CD4-positive, alpha-beta T cell treated with Interleukin-2 at 100 ng/mL for 4 hours (primary cell): ENCODE results near the gene WNT9A.
"Not testable (repeated sequence)": the region's sequence is repeated elsewhere in the genome, so short reads cannot be mapped to it uniquely, and the experiment has no call there.

Experiments used
- DNase-seq: peaks from one replicate; pipeline ENCODE4 v3.0.0-alpha.2; 2020; ENCODE audit warnings: low spot score

The WNT9A gene

DNA sequence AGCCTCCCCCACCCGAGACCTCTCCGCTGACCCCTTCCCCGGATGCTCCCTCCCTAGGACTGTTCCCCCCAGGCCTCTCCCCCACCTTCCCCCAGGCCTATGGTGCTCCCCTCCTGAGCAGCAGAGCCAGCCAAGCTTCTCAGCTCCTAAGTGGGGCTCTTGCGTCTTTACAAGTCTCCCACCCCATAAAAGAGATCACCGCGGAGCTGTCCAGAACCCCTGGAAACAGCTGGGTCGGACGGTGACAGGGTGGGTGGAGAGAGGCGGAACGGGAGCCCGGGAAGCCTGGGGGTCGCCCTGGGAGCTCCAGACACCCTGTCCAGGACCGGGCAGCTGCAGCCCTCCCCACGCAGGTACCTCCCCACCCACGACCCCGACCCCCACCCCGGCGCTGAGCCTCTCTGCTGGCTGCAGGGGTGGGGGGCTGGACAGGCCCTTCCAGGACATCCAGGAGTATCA, 61.2 kb downstream of the WNT9A start:
- DNase-seq, result no peak

DNA sequence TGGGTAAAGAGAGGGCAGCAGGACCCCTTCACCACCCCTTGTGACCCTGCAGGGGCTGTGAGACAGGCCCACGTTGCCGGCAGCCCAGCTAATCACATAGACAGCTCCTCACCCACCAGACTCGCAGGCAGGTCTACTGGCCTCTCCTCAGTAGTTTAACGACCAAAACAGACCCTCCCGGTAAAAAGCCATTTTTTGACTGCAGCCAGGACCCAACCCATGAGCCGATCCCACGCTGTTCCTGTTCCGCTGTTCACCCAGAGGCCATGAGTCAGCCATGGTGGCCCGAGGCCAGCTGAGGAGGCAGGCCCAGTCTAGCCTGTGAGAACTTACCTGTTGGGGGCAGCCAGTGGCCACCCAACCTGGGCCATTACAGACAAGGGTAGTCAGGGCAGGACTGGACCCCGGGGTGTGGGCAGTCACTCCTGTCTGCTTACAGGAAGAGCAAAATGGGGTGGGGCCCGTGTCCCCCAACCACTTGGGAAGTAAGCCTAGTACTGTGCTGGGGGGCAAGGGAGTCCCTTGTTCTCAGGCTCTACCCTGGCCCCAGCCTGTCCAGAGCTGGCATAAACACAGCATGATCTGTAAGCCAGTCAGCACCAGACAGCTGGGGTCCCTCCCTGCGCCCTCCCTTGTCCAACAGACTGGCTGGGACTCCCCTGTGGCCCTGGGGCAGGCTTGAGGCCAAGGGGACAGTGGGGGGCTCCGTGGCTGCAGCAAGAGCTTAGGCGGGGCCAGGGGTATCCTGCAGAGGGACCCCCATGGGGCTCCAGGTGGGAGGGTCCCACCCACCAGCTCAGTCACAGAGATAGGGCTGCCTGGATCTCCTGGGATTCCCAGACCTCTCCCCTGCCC, 61.9 kb downstream of the WNT9A start:
- DNase-seq, result peak; percentile 27

DNA sequence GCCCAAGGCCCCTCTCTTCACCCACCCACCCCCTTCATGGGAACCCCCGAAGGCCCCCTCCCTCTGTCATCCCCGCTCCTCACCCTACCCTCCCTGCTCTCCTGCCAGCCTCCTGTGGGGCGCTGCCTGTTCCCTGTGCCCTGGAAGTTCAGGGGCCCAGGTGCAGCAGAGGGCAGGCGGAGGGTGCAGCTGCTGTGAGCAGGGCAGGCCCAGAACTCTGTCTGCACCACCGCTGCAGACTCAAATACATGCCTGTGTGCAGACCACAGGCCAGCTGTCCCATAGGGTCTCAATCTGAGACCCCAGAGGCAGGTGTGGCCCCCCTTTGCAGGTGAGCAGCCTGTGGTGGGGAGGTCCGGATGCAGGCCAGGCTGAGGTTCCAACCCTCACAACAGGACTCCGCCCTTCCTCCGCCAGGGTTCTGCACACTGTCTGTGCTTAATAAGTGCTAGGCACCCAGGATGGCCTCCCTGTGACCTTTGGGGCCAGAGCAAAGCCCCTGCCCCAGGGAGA, 62.5 kb downstream of the WNT9A start:
- DNase-seq, result peak; percentile 42

- DNase-seq, result no peak
Observed at GRCh38 chr1:227884370-227885134, 63.2 kb downstream of the WNT9A start.

GRCh38 chr1:227883641-227884301, 64.0 kb downstream of the WNT9A start:
- DNase-seq, result no peak

GRCh38 chr1:227883073-227883520, 64.6 kb downstream of the WNT9A start:
- DNase-seq, result no peak

DNA sequence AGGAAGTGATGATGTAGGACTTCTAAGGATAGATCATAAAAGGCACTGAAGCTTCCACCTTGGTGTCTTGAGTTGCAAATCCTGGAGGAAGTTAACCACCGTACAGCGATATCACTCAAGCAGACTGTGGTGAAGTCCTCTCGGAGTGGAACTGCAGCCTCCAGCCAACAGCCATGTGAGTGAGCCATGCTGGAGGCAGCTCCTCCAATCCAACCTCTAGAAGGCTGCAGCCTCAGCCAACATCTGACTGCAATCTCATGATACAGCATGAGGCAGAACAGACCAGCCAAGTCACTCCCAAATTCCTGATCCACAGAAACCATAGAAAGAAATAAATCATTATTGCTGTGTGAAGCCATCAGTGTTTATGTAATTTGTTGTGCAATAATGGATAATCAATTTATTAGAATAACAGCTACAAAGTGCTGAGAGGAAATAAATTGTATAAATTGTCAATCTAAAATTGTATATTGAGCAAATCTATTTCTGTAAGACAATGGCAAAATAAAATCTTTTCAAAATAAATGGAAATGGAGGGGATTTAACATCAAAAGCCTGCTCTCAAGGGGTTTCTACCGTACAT, 67.3 kb downstream of the WNT9A start:
- no peak for DNase-seq

- DNase-seq, result not testable (repeated sequence)
Observed at GRCh38 chr1:227877810-227878209, 69.9 kb downstream of the WNT9A start.

DNA sequence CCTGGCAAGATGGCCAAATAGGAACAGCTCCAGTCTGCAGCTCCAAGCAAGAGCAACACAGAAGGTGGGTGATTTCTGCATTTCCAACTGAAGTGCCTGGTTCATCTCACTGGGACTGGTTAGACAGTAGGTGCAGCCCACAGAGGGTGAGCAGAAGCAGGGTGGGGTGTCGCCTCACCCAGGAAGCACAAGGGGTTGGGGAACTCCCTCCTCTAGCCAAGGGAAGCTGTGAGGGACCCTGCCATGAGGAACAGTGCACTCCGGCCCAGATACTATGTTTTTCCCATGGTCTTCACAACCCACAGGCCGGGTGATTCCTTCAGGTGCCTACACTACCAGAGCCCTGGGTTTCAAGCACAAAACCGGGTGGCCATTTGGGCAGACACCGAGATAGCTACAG, 75.8 kb downstream of the WNT9A start:
- DNase-seq, result not testable (repeated sequence)

DNA sequence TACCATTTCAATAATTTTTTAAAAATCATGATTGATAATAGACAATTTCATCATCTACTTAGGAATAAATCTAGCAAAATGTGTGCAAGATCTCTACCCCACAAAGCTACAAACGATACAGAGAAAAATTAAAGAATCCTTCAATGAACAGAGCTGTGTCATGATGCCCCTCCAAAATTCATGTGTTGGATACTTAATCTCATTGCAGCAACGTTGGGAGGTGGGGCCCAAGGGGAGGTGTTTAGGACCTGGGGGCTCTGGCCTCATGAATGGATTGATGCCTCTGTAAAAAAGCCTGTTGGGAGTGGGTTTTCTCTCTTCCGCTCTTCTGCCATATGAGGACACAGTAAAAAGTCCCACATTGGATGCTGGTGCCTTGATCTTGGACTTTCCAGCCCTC, 77.4 kb downstream of the WNT9A start:
- DNase-seq, result no peak

DNA sequence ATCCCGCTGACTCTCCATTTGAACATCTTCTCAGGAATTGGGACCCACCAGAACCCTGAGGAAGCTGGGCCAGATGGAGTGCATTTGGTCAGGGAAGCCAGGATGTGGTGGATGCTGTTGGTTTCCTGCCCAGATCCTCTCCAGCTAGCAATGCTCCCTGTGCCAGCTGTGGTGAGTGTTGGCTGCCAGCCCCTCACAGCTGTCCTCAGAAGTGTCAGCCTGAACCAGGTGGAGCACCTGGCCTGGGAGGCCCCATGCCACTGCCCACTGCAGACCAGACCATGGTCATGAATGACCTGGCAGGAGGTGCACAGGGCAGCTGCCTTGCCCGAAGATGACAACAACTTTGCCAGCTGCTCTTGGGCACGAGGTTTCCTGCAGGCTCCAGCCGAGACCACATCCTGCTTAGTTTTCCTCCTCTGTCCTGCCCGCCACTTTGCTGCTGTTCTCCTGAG, 77.9 kb downstream of the WNT9A start:
- peak; percentile 17 for DNase-seq

DNA sequence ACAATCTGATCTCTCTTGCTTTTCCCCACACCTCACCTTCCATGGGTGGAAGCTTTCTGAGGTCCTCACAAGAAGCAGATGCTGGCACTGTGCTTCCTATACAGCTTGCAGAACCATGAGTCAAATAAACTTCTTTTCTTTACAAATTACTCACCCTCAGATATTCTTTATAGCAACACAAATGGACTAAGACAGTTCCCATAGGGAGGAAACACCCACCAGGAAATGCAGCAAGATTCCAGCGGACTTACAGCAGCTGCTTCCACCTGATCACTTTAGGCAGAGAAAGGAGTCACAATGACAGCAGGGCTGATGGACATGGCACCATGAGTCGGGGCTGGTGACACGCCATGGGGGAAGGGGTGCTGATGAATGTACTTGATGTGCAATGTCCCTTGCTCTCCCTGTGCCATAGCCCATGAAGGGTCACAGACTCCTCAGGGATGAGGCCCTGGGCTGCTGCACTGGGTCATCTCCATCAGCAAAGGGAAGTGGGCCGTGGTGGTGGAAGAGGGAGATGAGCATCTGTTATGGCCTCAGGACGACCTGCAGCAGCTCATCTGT, 78.4 kb downstream of the WNT9A start:
- DNase-seq, result no peak
